ENCODE measurements around the gene ESD.

- TF ChIP-seq POLR2A (IDR thresholded peaks at IDR 0.05) (no peak), CTCF (IDR thresholded peaks at IDR 0.05) (no peak)
These were observed 35.1 kb downstream of the ESD start for GRCh38 chr13:46761866-46762265.
